Liver (tissue), 9 donors: ENCODE data around the gene SERPINE2. TPM values are rescaled to one million over a fixed set of nuclear protein-coding genes. Genes with fewer than 3 reads are reported as not detected.

Experiments
- DNase-seq: peaks from one replicate; pipeline ENCODE4 v3.0.0-alpha.2; 2017; ENCODE audit warnings: low spot score
- H3K27ac ChIP-seq, 2 donors: one replicate each; pipeline ENCODE4 v1.7.0; 2013; ENCODE audit warnings: inconsistent platforms in 2 of 2, low read length in 2 of 2, control low read depth in 1 of 2, low read depth in 1 of 2, mild to moderate bottlenecking in 1 of 2
- H3K27me3 ChIP-seq, 4 donors: one replicate each; pipeline versions ENCODE4 v1.6.1 to v1.7.0; 2013; ENCODE audit warnings: low read length in 3 of 4, inconsistent platforms in 1 of 4, mild to moderate bottlenecking in 1 of 4, moderate library complexity in 1 of 4; ENCODE audit not compliant: control insufficient read depth in 4 of 4, insufficient read depth in 4 of 4
- H3K36me3 ChIP-seq, 4 donors: one replicate each; pipeline versions ENCODE4 v1.6.1 to v1.7.0; 2013; ENCODE audit warnings: low read length in 3 of 4, mild to moderate bottlenecking in 3 of 4, low read depth in 1 of 4, moderate library complexity in 1 of 4; ENCODE audit not compliant: control insufficient read depth in 4 of 4, insufficient read depth in 3 of 4
- H3K4me1 ChIP-seq, 4 donors: one replicate each; pipeline versions ENCODE4 v1.6.1 to v1.7.0; 2013; ENCODE audit warnings: low read length in 3 of 4, mild to moderate bottlenecking in 3 of 4, moderate library complexity in 1 of 4; ENCODE audit not compliant: control insufficient read depth in 4 of 4, insufficient read depth in 4 of 4
- H3K4me3 ChIP-seq, 3 donors: one replicate each; pipeline versions ENCODE4 v1.6.1 to v1.7.0; 2013; ENCODE audit warnings: low read length in 3 of 3, control low read depth in 1 of 3, low read depth in 1 of 3, mild to moderate bottlenecking in 1 of 3
- H3K9ac ChIP-seq, 2 donors: one replicate each; pipeline ENCODE4 v1.7.0; 2013; ENCODE audit warnings: low read length in 2 of 2, mild to moderate bottlenecking in 2 of 2, moderate library complexity in 2 of 2, control low read depth in 1 of 2, low read depth in 1 of 2
- H3K9me3 ChIP-seq, 4 donors: one replicate each; pipeline versions ENCODE4 v1.6.1 to v1.7.0; 2013; ENCODE audit warnings: low read length in 3 of 4; ENCODE audit not compliant: control insufficient read depth in 4 of 4
- EGR1 ChIP-seq, 2 donors: IDR thresholded peaks; 2 replicates each; pipeline ENCODE4 v1.6.1; 2016 to 2018; ENCODE audit warnings: antibody characterized with exemption in 2 of 2, low read depth in 2 of 2
- FOXA2 ChIP-seq: IDR thresholded peaks from 2 replicates; pipeline ENCODE4 v1.6.1; 2016; ENCODE audit warnings: antibody characterized with exemption
- GABPA ChIP-seq, 2 donors: IDR thresholded peaks in 1 of 2; conservative IDR thresholded peaks in 1 of 2; 2 replicates each; pipeline ENCODE4 v1.6.1; 2016; ENCODE audit warnings: antibody characterized with exemption in 2 of 2, mild to moderate bottlenecking in 1 of 2, moderate library complexity in 1 of 2
- HNF4A ChIP-seq, 2 donors: conservative IDR thresholded peaks; 2 replicates each; pipeline ENCODE4 v1.6.1; 2016; ENCODE audit warnings: antibody characterized with exemption in 2 of 2, mild to moderate bottlenecking in 2 of 2
- HNF4G ChIP-seq: IDR thresholded peaks from 2 replicates; pipeline ENCODE4 v1.6.1; 2016; ENCODE audit warnings: antibody characterized with exemption
- JUND ChIP-seq, 2 donors: IDR thresholded peaks; 2 replicates each; pipeline ENCODE4 v1.6.1; 2016; ENCODE audit warnings: antibody characterized with exemption in 2 of 2
- MAX ChIP-seq: IDR thresholded peaks from 2 replicates; pipeline ENCODE4 v1.6.1; 2016; ENCODE audit warnings: antibody characterized with exemption
- RAD21 ChIP-seq, 2 donors: IDR thresholded peaks; 2 replicates each; pipeline ENCODE4 v1.6.1; 2016; ENCODE audit warnings: antibody characterized with exemption in 2 of 2, mild to moderate bottlenecking in 2 of 2
- RXRA ChIP-seq, 2 donors: IDR thresholded peaks; 2 replicates each; pipeline ENCODE4 v1.6.1; 2017 to 2018; ENCODE audit warnings: antibody characterized with exemption in 2 of 2, mild to moderate bottlenecking in 1 of 2
- TAF1 ChIP-seq: conservative IDR thresholded peaks from 2 replicates; pipeline ENCODE4 v1.6.1; 2016; ENCODE audit warnings: antibody characterized with exemption, mild to moderate bottlenecking
- YY1 ChIP-seq: IDR thresholded peaks from 2 replicates; pipeline ENCODE4 v1.6.1; 2016; ENCODE audit warnings: antibody characterized with exemption, mild to moderate bottlenecking
- WGBS: extraction: QIAGEN DNeasy Blood & Tissue Kit; methylation state at CpG from one replicate; pipeline ENCODE4 v1.1.7; 2013; 5-methylcytosine and 5-hydroxymethylcytosine counted together
- polyA plus RNA-seq, 2 donors: library from polyadenylated mRNA; stranded (reverse) in 1 of 2; unstranded in 1 of 2; fragments of 200-250 nt in 1 of 2; fragments of >200 nt in 1 of 2; fragmentation: Nextera tagmentation in 1 of 2; extraction: Ambion mirVana in 1 of 2; gene quantifications; one replicate each; pipeline versions ENCODE4 v1.2.1 to v1.2.3, GENCODE V29; 2013 to 2015
- total RNA-seq, 2 donors: library from RNA; depleted of rRNA; stranded (reverse); fragments of >200 nt; gene quantifications; one replicate each; pipeline ENCODE4 v1.2.3, GENCODE V29; 2014
- TF ChIP-seq, protein P1 (sequence below): IDR thresholded peaks from 2 replicates; pipeline ENCODE4 v1.6.1; 2016; ENCODE audit warnings: antibody characterized with exemption, mild to moderate bottlenecking
- TF ChIP-seq, protein P2 (sequence below): fragments of 150-350 bp; IDR thresholded peaks from 2 replicates; pipeline ENCODE4 v1.5.1; 2017; ENCODE audit warnings: improper control_type of control experiment, low read depth, low read length; ENCODE audit not compliant: missing input control
- donor health status: healthy.
- donor health status: healthy.
- donor health status: healthy.
- donor health status: healthy.
- donor health status: healthy.

The SERPINE2 gene
- total and polyA plus RNA-seq, 4 donors: 0.92 to 4.8 (median 2.3) TPM

DNA sequence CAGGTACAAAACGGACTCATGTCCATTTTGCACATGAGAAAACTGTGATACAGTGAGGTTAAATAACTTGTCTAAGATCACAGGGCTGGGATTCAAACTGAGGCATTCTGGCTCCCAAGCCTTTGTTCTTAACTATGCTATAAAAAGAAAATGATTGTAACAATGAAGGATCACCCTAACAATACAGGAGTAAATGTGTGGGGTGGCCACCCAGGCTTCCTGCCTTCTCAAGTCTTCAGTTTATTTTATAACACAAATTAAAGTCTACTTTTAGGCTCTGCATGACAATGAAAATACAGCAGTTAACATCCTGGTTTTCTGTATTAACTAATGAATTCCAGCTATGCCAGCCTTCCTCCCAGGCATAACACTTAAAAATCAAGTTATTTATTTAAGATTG is 101.6 kb downstream of the SERPINE2 start:
- Histone ChIP-seq H3K9ac (no peak overlapping the region), H3K4me1 (peaks cover 2 to 15% (median 10%) of the 10 kb centered on the region in 4 donors), H3K36me3 (no peaks in the 10 kb centered on the region), H3K27ac (no peak overlapping the region), H3K4me3 (no peak overlapping the region), H3K9me3 (no peaks in the 10 kb centered on the region), H3K27me3 (no peaks in the 10 kb centered on the region)
- TF ChIP-seq EGR1 (IDR thresholded peaks at IDR 0.05; ENCODE audit: low read depth in 2 of 2): no peak
- no peak for TF ChIP-seq HNF4A (conservative IDR thresholded peaks at IDR 0.05)
- no peak for DNase-seq
- 0% methylated on average over 1 of the region's 1 CpG for WGBS

- H3K4me3 ChIP-seq: no peak overlapping the region
- peaks cover 2 to 17% (median 12%) of the 10 kb centered on the region in 4 donors for H3K4me1 ChIP-seq
- H3K9ac ChIP-seq: no peak overlapping the region
- no peaks in the 10 kb centered on the region for H3K36me3 ChIP-seq
- no peaks in the 10 kb centered on the region for H3K9me3 ChIP-seq
- DNase-seq: no peak
- no peaks in the 10 kb centered on the region for H3K27me3 ChIP-seq
- no peak overlapping the region for H3K27ac ChIP-seq
- WGBS: 78% methylated on average over 5 of the region's 5 CpGs
- no peak for TF ChIP-seq FOXA2
- TF ChIP-seq, protein P1, sequence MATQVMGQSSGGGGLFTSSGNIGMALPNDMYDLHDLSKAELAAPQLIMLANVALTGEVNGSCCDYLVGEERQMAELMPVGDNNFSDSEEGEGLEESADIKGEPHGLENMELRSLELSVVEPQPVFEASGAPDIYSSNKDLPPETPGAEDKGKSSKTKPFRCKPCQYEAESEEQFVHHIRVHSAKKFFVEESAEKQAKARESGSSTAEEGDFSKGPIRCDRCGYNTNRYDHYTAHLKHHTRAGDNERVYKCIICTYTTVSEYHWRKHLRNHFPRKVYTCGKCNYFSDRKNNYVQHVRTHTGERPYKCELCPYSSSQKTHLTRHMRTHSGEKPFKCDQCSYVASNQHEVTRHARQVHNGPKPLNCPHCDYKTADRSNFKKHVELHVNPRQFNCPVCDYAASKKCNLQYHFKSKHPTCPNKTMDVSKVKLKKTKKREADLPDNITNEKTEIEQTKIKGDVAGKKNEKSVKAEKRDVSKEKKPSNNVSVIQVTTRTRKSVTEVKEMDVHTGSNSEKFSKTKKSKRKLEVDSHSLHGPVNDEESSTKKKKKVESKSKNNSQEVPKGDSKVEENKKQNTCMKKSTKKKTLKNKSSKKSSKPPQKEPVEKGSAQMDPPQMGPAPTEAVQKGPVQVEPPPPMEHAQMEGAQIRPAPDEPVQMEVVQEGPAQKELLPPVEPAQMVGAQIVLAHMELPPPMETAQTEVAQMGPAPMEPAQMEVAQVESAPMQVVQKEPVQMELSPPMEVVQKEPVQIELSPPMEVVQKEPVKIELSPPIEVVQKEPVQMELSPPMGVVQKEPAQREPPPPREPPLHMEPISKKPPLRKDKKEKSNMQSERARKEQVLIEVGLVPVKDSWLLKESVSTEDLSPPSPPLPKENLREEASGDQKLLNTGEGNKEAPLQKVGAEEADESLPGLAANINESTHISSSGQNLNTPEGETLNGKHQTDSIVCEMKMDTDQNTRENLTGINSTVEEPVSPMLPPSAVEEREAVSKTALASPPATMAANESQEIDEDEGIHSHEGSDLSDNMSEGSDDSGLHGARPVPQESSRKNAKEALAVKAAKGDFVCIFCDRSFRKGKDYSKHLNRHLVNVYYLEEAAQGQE: no peak
- no peak for TF ChIP-seq TAF1
- TF ChIP-seq HNF4G: no peak
- TF ChIP-seq GABPA (IDR thresholded peaks at IDR 0.05 in 1 of 2, conservative IDR thresholded peaks at IDR 0.05 in 1 of 2): no peak
- no peak for TF ChIP-seq MAX
- TF ChIP-seq, protein P2, sequence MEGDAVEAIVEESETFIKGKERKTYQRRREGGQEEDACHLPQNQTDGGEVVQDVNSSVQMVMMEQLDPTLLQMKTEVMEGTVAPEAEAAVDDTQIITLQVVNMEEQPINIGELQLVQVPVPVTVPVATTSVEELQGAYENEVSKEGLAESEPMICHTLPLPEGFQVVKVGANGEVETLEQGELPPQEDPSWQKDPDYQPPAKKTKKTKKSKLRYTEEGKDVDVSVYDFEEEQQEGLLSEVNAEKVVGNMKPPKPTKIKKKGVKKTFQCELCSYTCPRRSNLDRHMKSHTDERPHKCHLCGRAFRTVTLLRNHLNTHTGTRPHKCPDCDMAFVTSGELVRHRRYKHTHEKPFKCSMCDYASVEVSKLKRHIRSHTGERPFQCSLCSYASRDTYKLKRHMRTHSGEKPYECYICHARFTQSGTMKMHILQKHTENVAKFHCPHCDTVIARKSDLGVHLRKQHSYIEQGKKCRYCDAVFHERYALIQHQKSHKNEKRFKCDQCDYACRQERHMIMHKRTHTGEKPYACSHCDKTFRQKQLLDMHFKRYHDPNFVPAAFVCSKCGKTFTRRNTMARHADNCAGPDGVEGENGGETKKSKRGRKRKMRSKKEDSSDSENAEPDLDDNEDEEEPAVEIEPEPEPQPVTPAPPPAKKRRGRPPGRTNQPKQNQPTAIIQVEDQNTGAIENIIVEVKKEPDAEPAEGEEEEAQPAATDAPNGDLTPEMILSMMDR: no peak
- TF ChIP-seq RAD21 (IDR thresholded peaks at IDR 0.05): no peak
- TF ChIP-seq YY1: no peak
- no peak for TF ChIP-seq RXRA (IDR thresholded peaks at IDR 0.05)
- TF ChIP-seq EGR1 (IDR thresholded peaks at IDR 0.05; ENCODE audit: low read depth in 2 of 2): no peak
Observed at GRCh38 chr2:223936862-223937326, 102.2 kb downstream of the SERPINE2 start.

DNA sequence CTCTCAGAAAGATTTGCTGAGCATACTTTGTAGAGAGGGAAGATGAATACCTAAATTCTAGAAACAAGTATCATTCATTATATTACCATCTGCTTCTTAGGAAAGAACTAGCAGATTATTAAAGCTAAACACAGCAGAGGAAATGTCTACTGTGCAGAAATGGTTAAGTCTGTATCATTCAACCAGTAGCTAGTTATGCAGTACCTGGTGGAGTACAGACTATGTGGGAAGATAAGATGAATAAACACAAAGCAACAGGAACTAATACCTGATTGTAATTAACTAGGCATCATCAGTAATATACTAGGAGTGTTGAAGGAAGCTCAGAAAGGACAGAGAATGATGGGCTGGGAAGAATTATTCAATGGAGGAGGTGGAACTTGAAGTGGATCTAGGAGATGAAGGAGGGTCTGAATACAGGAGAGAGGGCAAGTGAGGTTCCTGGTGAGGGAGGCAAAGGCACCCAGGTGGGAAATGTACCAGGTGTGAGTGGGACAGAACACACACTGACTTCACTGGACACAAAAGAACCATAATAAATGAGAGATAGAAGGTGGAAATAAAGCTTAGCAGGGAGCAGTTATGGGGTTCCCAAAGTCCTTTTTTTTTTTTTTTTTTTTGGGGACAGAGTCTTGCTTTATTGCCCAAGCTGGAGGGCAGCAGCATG is 103.5 kb downstream of the SERPINE2 start:
- Histone ChIP-seq H3K9ac (no peak overlapping the region), H3K9me3 (no peaks in the 10 kb centered on the region), H3K36me3 (no peaks in the 10 kb centered on the region), H3K4me3 (no peak overlapping the region), H3K27ac (no peak overlapping the region), H3K4me1 (peaks cover 5 to 21% (median 14%) of the 10 kb centered on the region in 4 donors), H3K27me3 (no peaks in the 10 kb centered on the region)
- TF ChIP-seq JUND (IDR thresholded peaks at IDR 0.05) (no peak), YY1 (no peak), TAF1 (no peak)
- TF ChIP-seq, protein P2: no peak
- DNase-seq: no peak
